ENCODE results near the gene HOXA4.

HOXA4 gene

DNA sequence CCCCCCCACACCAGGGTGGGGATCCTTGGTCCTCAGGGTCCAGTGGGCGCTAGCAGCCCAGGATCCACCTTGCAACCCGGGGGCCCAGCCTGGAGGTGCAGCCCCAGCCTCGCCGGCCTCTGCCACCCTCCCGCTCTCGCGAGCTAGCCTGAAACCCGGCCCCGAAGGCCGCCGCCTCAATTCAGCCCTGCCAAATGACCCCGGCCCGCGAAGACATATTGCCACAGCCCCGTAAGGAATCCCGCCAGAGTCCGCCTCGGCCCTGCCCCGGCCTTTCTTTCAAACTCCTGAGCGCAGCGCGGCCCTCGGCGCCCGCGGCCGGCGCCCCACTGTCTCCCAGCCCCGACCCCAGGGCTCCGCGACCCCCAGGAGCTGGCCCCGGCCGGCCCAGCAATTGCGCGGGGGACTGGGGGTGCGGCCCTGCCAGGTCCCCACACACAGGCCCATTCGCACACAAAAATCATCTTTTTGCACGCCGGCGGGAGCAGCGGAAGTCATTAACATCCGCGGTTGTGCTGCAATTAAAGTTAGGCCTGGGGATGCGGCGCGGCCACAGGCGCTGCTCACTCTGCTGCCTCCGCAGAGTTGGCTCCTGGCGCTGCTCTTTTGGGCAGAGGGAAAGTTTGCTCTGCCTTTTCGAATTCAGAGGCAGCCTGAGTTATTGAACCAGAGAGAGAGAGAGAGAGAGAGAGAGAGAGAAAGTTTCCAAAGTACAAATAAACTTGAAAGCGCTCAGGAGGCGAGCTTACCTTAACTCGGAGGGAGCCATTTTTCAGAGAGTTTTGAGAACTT is 9.0 kb upstream of the HOXA4 start:
- H3K9me2 ChIP-seq (replicated peaks; ENCODE audit: insufficient read depth, low read length) = no peaks in the 10 kb centered on the region
- TF ChIP-seq, protein P1, sequence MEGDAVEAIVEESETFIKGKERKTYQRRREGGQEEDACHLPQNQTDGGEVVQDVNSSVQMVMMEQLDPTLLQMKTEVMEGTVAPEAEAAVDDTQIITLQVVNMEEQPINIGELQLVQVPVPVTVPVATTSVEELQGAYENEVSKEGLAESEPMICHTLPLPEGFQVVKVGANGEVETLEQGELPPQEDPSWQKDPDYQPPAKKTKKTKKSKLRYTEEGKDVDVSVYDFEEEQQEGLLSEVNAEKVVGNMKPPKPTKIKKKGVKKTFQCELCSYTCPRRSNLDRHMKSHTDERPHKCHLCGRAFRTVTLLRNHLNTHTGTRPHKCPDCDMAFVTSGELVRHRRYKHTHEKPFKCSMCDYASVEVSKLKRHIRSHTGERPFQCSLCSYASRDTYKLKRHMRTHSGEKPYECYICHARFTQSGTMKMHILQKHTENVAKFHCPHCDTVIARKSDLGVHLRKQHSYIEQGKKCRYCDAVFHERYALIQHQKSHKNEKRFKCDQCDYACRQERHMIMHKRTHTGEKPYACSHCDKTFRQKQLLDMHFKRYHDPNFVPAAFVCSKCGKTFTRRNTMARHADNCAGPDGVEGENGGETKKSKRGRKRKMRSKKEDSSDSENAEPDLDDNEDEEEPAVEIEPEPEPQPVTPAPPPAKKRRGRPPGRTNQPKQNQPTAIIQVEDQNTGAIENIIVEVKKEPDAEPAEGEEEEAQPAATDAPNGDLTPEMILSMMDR (IDR thresholded peaks at IDR 0.05; ENCODE audit: low read length) = no peak
- TF ChIP-seq EZH2phosphoT487 (IDR thresholded peaks at IDR 0.05; ENCODE audit: low read length) (no peak), EZH2 (optimal IDR thresholded peaks at IDR 0.05; ENCODE audit: low read depth, low read length) (no peak)
- no peak overlapping the region for H3K4me2 ChIP-seq (ENCODE audit: low read depth, low read length)
- no peak overlapping the region for H3K4me3 ChIP-seq (ENCODE audit: low read length)
- no peak overlapping the region for H2AFZ ChIP-seq (ENCODE audit: low read length)
- no peaks in the 10 kb centered on the region for H3F3A ChIP-seq (ENCODE audit: insufficient read depth, low read length)
- no peaks in the 10 kb centered on the region for H3K27me3 ChIP-seq (replicated peaks; ENCODE audit: insufficient read depth, low read length)
- no peak for DNase-seq
- no peaks in the 10 kb centered on the region for H4K20me1 ChIP-seq (ENCODE audit: insufficient read depth, low read length)
- no peak overlapping the region for H3K9ac ChIP-seq (ENCODE audit: low read length)
- no peaks in the 10 kb centered on the region for H3K79me2 ChIP-seq (ENCODE audit: low read length)
- no peaks in the 10 kb centered on the region for H3K9me3 ChIP-seq (replicated peaks; ENCODE audit: insufficient read depth, low read length)
- no peaks in the 10 kb centered on the region for H3K4me1 ChIP-seq (ENCODE audit: low read length)
- H3K27ac ChIP-seq (ENCODE audit: low read length) = no peak overlapping the region
- H3K36me3 ChIP-seq (replicated peaks; ENCODE audit: insufficient read depth, low read length) = no peaks in the 10 kb centered on the region

DNA sequence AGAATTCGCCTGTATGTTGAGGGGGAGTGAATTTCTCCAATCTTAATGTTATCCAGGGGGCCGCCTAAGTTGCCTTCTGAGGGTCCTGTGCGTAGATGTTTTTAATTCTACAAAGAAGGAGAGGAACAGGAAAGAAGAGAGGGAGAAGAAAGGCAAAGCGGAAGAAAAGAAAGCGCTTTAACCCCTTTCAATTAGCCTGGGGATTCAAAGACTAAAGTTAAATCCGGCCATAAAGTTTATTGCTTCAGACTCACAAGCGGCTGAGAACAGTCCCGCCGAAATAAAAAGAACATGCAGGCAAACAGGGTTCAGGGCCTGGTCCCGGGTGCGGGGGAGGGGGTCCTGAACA is 8.4 kb upstream of the HOXA4 start:
- no peaks in the 10 kb centered on the region for H4K20me1 ChIP-seq (ENCODE audit: insufficient read depth, low read length)
- no peaks in the 10 kb centered on the region for H3K9me3 ChIP-seq (replicated peaks; ENCODE audit: insufficient read depth, low read length)
- no peaks in the 10 kb centered on the region for H3K79me2 ChIP-seq (ENCODE audit: low read length)
- H3K4me3 ChIP-seq (ENCODE audit: low read length) = no peak overlapping the region
- H3F3A ChIP-seq (ENCODE audit: insufficient read depth, low read length) = no peaks in the 10 kb centered on the region
- no peaks in the 10 kb centered on the region for H3K27me3 ChIP-seq (replicated peaks; ENCODE audit: insufficient read depth, low read length)
- H3K4me1 ChIP-seq (ENCODE audit: low read length) = no peaks in the 10 kb centered on the region
- no peaks in the 10 kb centered on the region for H3K36me3 ChIP-seq (replicated peaks; ENCODE audit: insufficient read depth, low read length)
- H3K9me2 ChIP-seq (replicated peaks; ENCODE audit: insufficient read depth, low read length) = no peaks in the 10 kb centered on the region
- no peak for DNase-seq
- no peak overlapping the region for H2AFZ ChIP-seq (ENCODE audit: low read length)
- no peak overlapping the region for H3K4me2 ChIP-seq (ENCODE audit: low read depth, low read length)
- TF ChIP-seq EZH2 (optimal IDR thresholded peaks at IDR 0.05; ENCODE audit: low read depth, low read length) (no peak), EZH2phosphoT487 (IDR thresholded peaks at IDR 0.05; ENCODE audit: low read length) (no peak)
- TF ChIP-seq, protein P1 (IDR thresholded peaks at IDR 0.05; ENCODE audit: low read length) = no peak
- H3K9ac ChIP-seq (ENCODE audit: low read length) = no peak overlapping the region
- H3K27ac ChIP-seq (ENCODE audit: low read length) = no peak overlapping the region

DNA sequence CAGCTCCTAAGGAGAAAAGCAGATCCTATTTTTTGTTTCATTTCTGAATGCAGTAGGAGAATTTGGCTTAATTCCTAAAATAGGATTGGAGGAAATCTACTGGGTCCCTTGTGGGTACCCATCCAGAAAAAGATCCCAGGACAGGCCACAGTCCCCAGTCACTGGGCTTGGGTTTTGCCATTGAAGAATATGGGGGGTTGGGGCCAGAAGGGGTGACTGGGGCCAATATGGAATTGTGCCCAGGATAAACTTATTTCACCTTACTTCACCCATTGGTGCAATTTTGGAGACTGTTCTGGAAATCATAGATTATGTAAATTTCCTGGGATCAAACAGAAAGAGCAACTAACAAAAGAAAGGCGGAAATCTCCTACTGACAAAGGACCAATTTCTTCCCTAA is 7.9 kb upstream of the HOXA4 start:
- TF ChIP-seq EZH2phosphoT487 (IDR thresholded peaks at IDR 0.05; ENCODE audit: low read length) (no peak), EZH2 (optimal IDR thresholded peaks at IDR 0.05; ENCODE audit: low read depth, low read length) (no peak)
- TF ChIP-seq, protein P1 (IDR thresholded peaks at IDR 0.05; ENCODE audit: low read length) = no peak
- H3K79me2 ChIP-seq (ENCODE audit: low read length) = no peaks in the 10 kb centered on the region
- no peaks in the 10 kb centered on the region for H3F3A ChIP-seq (ENCODE audit: insufficient read depth, low read length)
- H3K4me1 ChIP-seq (ENCODE audit: low read length) = no peaks in the 10 kb centered on the region
- no peaks in the 10 kb centered on the region for H4K20me1 ChIP-seq (ENCODE audit: insufficient read depth, low read length)
- no peaks in the 10 kb centered on the region for H3K27me3 ChIP-seq (replicated peaks; ENCODE audit: insufficient read depth, low read length)
- no peaks in the 10 kb centered on the region for H3K9me2 ChIP-seq (replicated peaks; ENCODE audit: insufficient read depth, low read length)
- H3K36me3 ChIP-seq (replicated peaks; ENCODE audit: insufficient read depth, low read length) = no peaks in the 10 kb centered on the region
- no peak overlapping the region for H3K4me3 ChIP-seq (ENCODE audit: low read length)
- DNase-seq = no peak
- H3K9ac ChIP-seq (ENCODE audit: low read length) = no peak overlapping the region
- H2AFZ ChIP-seq (ENCODE audit: low read length) = no peak overlapping the region
- no peak overlapping the region for H3K27ac ChIP-seq (ENCODE audit: low read length)
- no peak overlapping the region for H3K4me2 ChIP-seq (ENCODE audit: low read depth, low read length)
- H3K9me3 ChIP-seq (replicated peaks; ENCODE audit: insufficient read depth, low read length) = no peaks in the 10 kb centered on the region
